Sigmoid colon (tissue), 7 donors: ENCODE measurements around the gene HDAC7. TPM values are rescaled to one million over a fixed set of nuclear protein-coding genes. Genes with fewer than 3 reads are reported as not detected.

Experiments
- DNase-seq: peaks from one replicate; pipeline ENCODE4 v3.0.0-alpha.2; 2019
- H3K27ac ChIP-seq, 4 donors: fragments of 200-600 bp; sonication (generic); one replicate each; pipeline ENCODE4 v1.5.1; 2016 to 2019; ENCODE audit warnings: mild to moderate bottlenecking in 1 of 4
- H3K27me3 ChIP-seq, 3 donors: fragments of 200-600 bp; sonication (generic); one replicate each; pipeline ENCODE4 v1.5.1; 2019; ENCODE audit warnings: mild to moderate bottlenecking in 1 of 3
- H3K36me3 ChIP-seq, 4 donors: fragments of 200-600 bp; sonication (generic); one replicate each; pipeline ENCODE4 v1.5.1; 2016 to 2019
- H3K4me1 ChIP-seq, 4 donors: fragments of 200-600 bp; sonication (generic); one replicate each; pipeline ENCODE4 v1.5.1; 2017 to 2019
- H3K4me3 ChIP-seq, 4 donors: fragments of 200-600 bp; sonication (generic); one replicate each; pipeline ENCODE4 v1.5.1; 2017 to 2019; ENCODE audit warnings: mild to moderate bottlenecking in 2 of 4, moderate library complexity in 1 of 4
- H3K9me3 ChIP-seq, 4 donors: fragments of 200-600 bp in 3 of 4; sonication (generic) in 3 of 4; one replicate each; pipeline versions ENCODE4 v1.5.1 to v1.6.1; 2013 to 2019
- CTCF ChIP-seq, 4 experiments: fragments of 450-650 bp in 3 of 4; fragments of 200-600 bp in 1 of 4; IDR thresholded peaks; one replicate each; pipeline ENCODE4 v1.5.1; 2016 to 2019; ENCODE audit warnings: antibody characterized with exemption in 4 of 4, mild to moderate bottlenecking in 3 of 4, moderate library complexity in 2 of 4
- EP300 ChIP-seq, 4 donors: sonication (generic); formaldehyde crosslinking; IDR thresholded peaks; one replicate each; pipeline ENCODE4 v1.6.1; 2017; ENCODE audit warnings: antibody characterized with exemption in 4 of 4
- POLR2A ChIP-seq, 2 donors: fragments of 450-650 bp; IDR thresholded peaks; one replicate each; pipeline ENCODE4 v1.6.1; 2016; ENCODE audit warnings: antibody characterized with exemption in 2 of 2, mild to moderate bottlenecking in 2 of 2, moderate library complexity in 2 of 2
- POLR2AphosphoS5 ChIP-seq, 4 donors: sonication (generic); formaldehyde crosslinking; IDR thresholded peaks; one replicate each; pipeline ENCODE4 v1.6.1; 2017; ENCODE audit warnings: antibody characterized with exemption in 4 of 4
- WGBS, 2 donors: extraction: QIAGEN DNeasy Blood & Tissue Kit; methylation state at CpG; one replicate each; pipeline ENCODE4 v1.1.7; 2013; 5-methylcytosine and 5-hydroxymethylcytosine counted together
- intact Hi-C: fragments of 100-400 bp; cut with DNase I; formaldehyde crosslinking; loops from one replicate; pipeline ENCODE4 v1.15.1; 2023
- polyA plus RNA-seq, 3 donors: library from polyadenylated mRNA; stranded (reverse); fragments of 200-250 nt; gene quantifications; one replicate each; pipeline ENCODE4 v1.2.3, GENCODE V29; 2013
- total RNA-seq, 4 donors: library from RNA; depleted of rRNA; stranded (reverse); fragments of >200 nt; gene quantifications; one replicate each; pipeline ENCODE4 v1.1.0, GENCODE V29; 2016
- donor health status: healthy with polysubstance abuse.
- donor health status: Bipolar disorder and iron deficiency.
- donor health status: healthy.

Gene HDAC7
- total and polyA plus RNA-seq, 7 donors, result 6.5 to 79.2 (median 45.3) TPM

- Histone ChIP-seq H3K9me3 (no peaks in the 10 kb centered on the region), H3K4me1 (peaks cover 0 to 20% (median 8%) of the 10 kb centered on the region in 4 donors), H3K4me3 (no peak overlapping the region), H3K27ac (no peak overlapping the region), H3K36me3 (no peaks in the 10 kb centered on the region), H3K27me3 (no peaks in the 10 kb centered on the region)
- intact Hi-C loops, result no loop called here
- WGBS, 2 donors, result 75 to 87% methylated on average over 9 of the region's 9 CpGs
- no peak for DNase-seq
- TF ChIP-seq EP300 (IDR thresholded peaks at IDR 0.05) (no peak), POLR2A (IDR thresholded peaks at IDR 0.05) (no peak), CTCF (IDR thresholded peaks at IDR 0.05) (no peak), POLR2AphosphoS5 (IDR thresholded peaks at IDR 0.05) (no peak)
Measured at GRCh38 chr12:47751561-47751960, 68.1 kb downstream of the HDAC7 start.

GRCh38 chr12:47750916-47751470 lies 68.7 kb downstream of the HDAC7 start:
- DNase-seq, result no peak
- Histone ChIP-seq H3K9me3 (no peaks in the 10 kb centered on the region), H3K4me3 (no peak overlapping the region), H3K27me3 (no peaks in the 10 kb centered on the region), H3K36me3 (no peaks in the 10 kb centered on the region), H3K4me1 (peaks cover 0 to 20% (median 8%) of the 10 kb centered on the region in 4 donors), H3K27ac (no peak overlapping the region)
- WGBS, 2 donors, result 91 to 92% methylated on average over 19 of the region's 19 CpGs
- TF ChIP-seq POLR2AphosphoS5 (IDR thresholded peaks at IDR 0.05), result no peak
- TF ChIP-seq CTCF (IDR thresholded peaks at IDR 0.05), result no peak
- TF ChIP-seq POLR2A (IDR thresholded peaks at IDR 0.05), result no peak
- TF ChIP-seq EP300 (IDR thresholded peaks at IDR 0.05), result no peak
- intact Hi-C loops, result no loop called here

- 84 to 90% methylated on average over 10 of the region's 10 CpGs for WGBS, 2 donors
- H3K27me3 ChIP-seq, result no peaks in the 10 kb centered on the region
- no peak overlapping the region for H3K27ac ChIP-seq
- H3K4me3 ChIP-seq, result no peak overlapping the region
- H3K36me3 ChIP-seq, result no peaks in the 10 kb centered on the region
- intact Hi-C loops, result no loop called here
- no peaks in the 10 kb centered on the region for H3K9me3 ChIP-seq
- DNase-seq, result no peak
- H3K4me1 ChIP-seq, result peaks cover 0 to 20% (median 8%) of the 10 kb centered on the region in 4 donors
- TF ChIP-seq CTCF (IDR thresholded peaks at IDR 0.05), result no peak
- no peak for TF ChIP-seq POLR2AphosphoS5 (IDR thresholded peaks at IDR 0.05)
- TF ChIP-seq POLR2A (IDR thresholded peaks at IDR 0.05), result no peak
- no peak for TF ChIP-seq EP300 (IDR thresholded peaks at IDR 0.05)
Measured at GRCh38 chr12:47750229-47750798, 69.4 kb downstream of the HDAC7 start.

GRCh38 chr12:47748899-47749298 lies 70.8 kb downstream of the HDAC7 start:
- no peak for DNase-seq
- peaks cover 0 to 15% (median 8%) of the 10 kb centered on the region in 4 donors for H3K4me1 ChIP-seq
- intact Hi-C loops, result no loop called here
- H3K27ac ChIP-seq, result no peak overlapping the region
- H3K27me3 ChIP-seq, result no peaks in the 10 kb centered on the region
- no peak overlapping the region for H3K4me3 ChIP-seq
- H3K9me3 ChIP-seq, result no peaks in the 10 kb centered on the region
- no peak for TF ChIP-seq POLR2A (IDR thresholded peaks at IDR 0.05)
- TF ChIP-seq EP300 (IDR thresholded peaks at IDR 0.05), result no peak
- TF ChIP-seq CTCF (IDR thresholded peaks at IDR 0.05), result no peak
- no peak for TF ChIP-seq POLR2AphosphoS5 (IDR thresholded peaks at IDR 0.05)
- no peaks in the 10 kb centered on the region for H3K36me3 ChIP-seq
- WGBS, 2 donors, result 94 to 96% methylated on average over 3 of the region's 3 CpGs

- TF ChIP-seq EP300 (IDR thresholded peaks at IDR 0.05), result no peak
- TF ChIP-seq CTCF (IDR thresholded peaks at IDR 0.05), result no peak
- no peak for TF ChIP-seq POLR2AphosphoS5 (IDR thresholded peaks at IDR 0.05)
- no peak for TF ChIP-seq POLR2A (IDR thresholded peaks at IDR 0.05)
- intact Hi-C loops, result no loop called here
- 100% methylated on average over 1 of the region's 1 CpG for WGBS, 2 donors
Measured at GRCh38 chr12:47748507-47748828, 71.2 kb downstream of the HDAC7 start.

More at GRCh38 chr12:47748507-47748828, 71.2 kb downstream of the HDAC7 start:
- Histone ChIP-seq H3K36me3 (no peaks in the 10 kb centered on the region), H3K27ac (no peak overlapping the region), H3K4me3 (no peak overlapping the region), H3K27me3 (no peaks in the 10 kb centered on the region), H3K9me3 (no peaks in the 10 kb centered on the region), H3K4me1 (peaks cover 0 to 10% (median 6%) of the 10 kb centered on the region in 4 donors)
- no peak for DNase-seq
